ENCODE results near the gene AADAC.

The AADAC gene

GRCh38 chr3:151856118-151856517 is 42.2 kb downstream of the AADAC start:
- TF ChIP-seq GATA1 (IDR thresholded peaks at IDR 0.05; ENCODE audit: low read depth, low read length) (no peak), POLR2A (IDR thresholded peaks at IDR 0.05; ENCODE audit: low read length) (no peak)
- no peak for DNase-seq

- TF ChIP-seq POLR2A (IDR thresholded peaks at IDR 0.05; ENCODE audit: low read length) (no peak), GATA1 (IDR thresholded peaks at IDR 0.05; ENCODE audit: low read depth, low read length) (no peak)
- no peak for DNase-seq
These were observed 42.7 kb downstream of the AADAC start for GRCh38 chr3:151856641-151857040.

DNA sequence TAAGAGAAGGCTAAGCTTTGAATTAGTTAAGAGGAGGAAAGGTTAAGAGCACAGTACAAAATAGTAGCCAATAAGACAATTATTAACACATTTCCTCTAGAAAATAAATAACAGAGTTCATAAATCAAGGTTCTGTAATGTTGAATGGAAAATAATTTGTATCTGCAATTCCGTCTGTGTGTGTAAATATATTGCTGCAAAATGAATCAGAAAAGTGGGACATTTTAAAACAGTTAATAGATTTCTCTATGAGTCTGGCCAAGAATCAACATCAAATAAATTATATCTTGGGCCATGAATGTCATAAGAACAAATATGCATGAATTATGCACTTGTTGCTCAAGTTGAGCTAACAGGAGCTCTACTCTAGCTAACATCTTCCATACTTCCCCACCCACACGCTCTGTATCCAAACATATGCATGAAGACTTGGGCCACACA is 45.3 kb downstream of the AADAC start:
- no peak for DNase-seq
- no peak for TF ChIP-seq POLR2A (IDR thresholded peaks at IDR 0.05; ENCODE audit: low read length)
- TF ChIP-seq GATA1 (IDR thresholded peaks at IDR 0.05; ENCODE audit: low read depth, low read length), result no peak

GRCh38 chr3:151859905-151860304 is 46.0 kb downstream of the AADAC start:
- DNase-seq, result no peak
- TF ChIP-seq POLR2A (IDR thresholded peaks at IDR 0.05; ENCODE audit: low read length) (no peak), GATA1 (IDR thresholded peaks at IDR 0.05; ENCODE audit: low read depth, low read length) (no peak)

DNA sequence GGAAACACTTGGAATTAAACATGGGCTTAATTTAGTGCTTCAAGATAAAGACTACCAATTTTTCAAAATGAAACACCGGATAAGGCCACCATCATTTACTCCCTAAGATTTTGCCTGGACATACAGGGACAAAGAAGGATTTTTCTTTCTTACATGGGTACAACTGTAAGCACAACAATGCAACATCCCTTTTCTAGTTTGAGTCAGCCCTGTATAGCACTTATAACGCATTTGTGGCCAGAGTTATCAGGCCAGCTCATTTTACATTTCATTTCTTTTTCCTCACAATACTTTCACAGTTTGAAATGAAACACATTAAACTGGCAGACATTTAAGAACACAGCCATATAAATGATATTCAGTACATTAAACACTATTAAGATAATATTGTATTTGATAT is 49.7 kb downstream of the AADAC start:
- DNase-seq, result no peak
- TF ChIP-seq POLR2A (IDR thresholded peaks at IDR 0.05; ENCODE audit: low read length) (no peak), GATA1 (IDR thresholded peaks at IDR 0.05; ENCODE audit: low read depth, low read length) (no peak)

- TF ChIP-seq POLR2A (IDR thresholded peaks at IDR 0.05; ENCODE audit: low read length) (no peak), GATA1 (IDR thresholded peaks at IDR 0.05; ENCODE audit: low read depth, low read length) (no peak)
These were observed 50.6 kb downstream of the AADAC start for GRCh38 chr3:151864423-151865101.

GRCh38 chr3:151866711-151867410 is 52.9 kb downstream of the AADAC start:
- TF ChIP-seq GATA1 (IDR thresholded peaks at IDR 0.05; ENCODE audit: low read depth, low read length) (no peak), POLR2A (IDR thresholded peaks at IDR 0.05; ENCODE audit: low read length) (no peak)
- no peak for DNase-seq

More at GRCh38 chr3:151864423-151865101, 50.6 kb downstream of the AADAC start:
- DNase-seq, result peak in 1 of 2 experiments; percentile 12

GRCh38 chr3:151867666-151868065 is 53.8 kb downstream of the AADAC start:
- no peak for TF ChIP-seq POLR2A (IDR thresholded peaks at IDR 0.05; ENCODE audit: low read length)
- TF ChIP-seq GATA1 (IDR thresholded peaks at IDR 0.05; ENCODE audit: low read depth, low read length), result no peak
- no peak for DNase-seq

DNA sequence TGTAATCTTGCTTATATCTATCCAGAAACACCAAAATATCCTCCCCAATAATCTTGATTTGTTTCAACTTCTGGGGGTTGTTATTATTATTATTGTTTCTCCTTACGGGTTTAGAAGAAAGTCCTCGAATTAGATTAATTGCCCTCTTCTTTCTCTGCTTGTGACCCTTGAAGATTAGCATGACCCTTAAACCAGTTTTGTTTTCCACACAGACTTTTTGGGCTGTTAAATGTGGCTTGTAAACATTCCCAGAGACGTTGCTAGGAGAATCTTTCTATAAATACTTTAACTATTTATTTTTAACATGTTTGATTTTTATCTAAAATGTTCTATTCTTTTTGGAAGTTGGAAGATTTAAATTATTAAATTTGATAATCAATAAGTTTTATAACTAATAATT is 55.3 kb downstream of the AADAC start:
- no peak for DNase-seq
- TF ChIP-seq POLR2A (IDR thresholded peaks at IDR 0.05; ENCODE audit: low read length), result no peak
- TF ChIP-seq GATA1 (IDR thresholded peaks at IDR 0.05; ENCODE audit: low read depth, low read length), result no peak

GRCh38 chr3:151871639-151872468 is 57.9 kb downstream of the AADAC start:
- peak; percentile 26 to 33 for DNase-seq

DNA sequence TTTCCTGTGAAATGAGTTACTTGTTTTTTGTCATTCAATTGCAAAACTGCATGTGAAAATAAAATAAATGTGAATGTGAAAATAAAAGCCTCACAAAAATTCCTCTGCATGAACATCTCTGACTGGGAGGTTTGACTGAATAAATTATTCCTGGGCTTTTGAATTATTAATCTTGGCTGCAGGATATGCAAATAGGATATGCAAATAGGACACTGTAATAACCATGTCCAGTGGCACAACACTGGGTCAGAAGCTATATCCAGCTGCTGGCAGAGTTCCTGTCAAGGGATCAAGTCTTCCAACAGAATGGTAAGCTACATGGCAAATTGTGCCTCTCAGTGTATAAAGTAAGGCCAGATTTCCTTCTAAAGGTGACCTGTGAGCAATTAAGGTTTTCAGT is 59.5 kb downstream of the AADAC start, which contains the start of gene SUCNR1:
Gene SUCNR1 (plus strand): TSS at position 246 of the 400 bp plus-strand sequence. CDS start 6,250 bp downstream, outside the sequence.
- no peak for DNase-seq

More at GRCh38 chr3:151871639-151872468, 57.9 kb downstream of the AADAC start:
- no peak for TF ChIP-seq GATA1 (IDR thresholded peaks at IDR 0.05; ENCODE audit: low read depth, low read length)
- TF ChIP-seq POLR2A (IDR thresholded peaks at IDR 0.05; ENCODE audit: low read length), result no peak

DNA sequence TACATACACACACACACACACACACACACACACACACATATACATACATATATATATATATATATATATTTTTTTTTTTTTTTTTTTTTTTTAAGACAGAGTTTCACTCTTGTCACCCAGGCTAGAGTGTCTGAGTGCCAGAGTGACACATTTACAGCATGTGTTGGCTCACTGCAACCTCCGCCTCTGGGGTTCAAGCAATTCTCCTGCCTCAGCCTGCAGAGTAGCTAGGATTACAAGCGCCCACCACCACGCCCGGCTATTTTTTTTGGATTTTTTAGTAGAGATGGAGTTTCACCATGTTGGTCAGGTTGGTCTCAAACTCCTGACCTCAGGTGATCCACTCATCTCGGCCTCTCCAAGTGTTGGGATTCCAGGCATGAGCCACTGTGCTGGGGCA is 60.2 kb downstream of the AADAC start:
- peak in 1 of 2 experiments; percentile 16 for DNase-seq

More for the DNA sequence above, 59.5 kb downstream of the AADAC start, which contains the start of gene SUCNR1:
- TF ChIP-seq POLR2A (IDR thresholded peaks at IDR 0.05; ENCODE audit: low read length), result no peak
- no peak for TF ChIP-seq GATA1 (IDR thresholded peaks at IDR 0.05; ENCODE audit: low read depth, low read length)

- DNase-seq, result peak; percentile 68 to 79
- TF ChIP-seq POLR2A (IDR thresholded peaks at IDR 0.05; ENCODE audit: low read length) (no peak), GATA1 (IDR thresholded peaks at IDR 0.05; ENCODE audit: low read depth, low read length) (no peak)
These were observed 61.8 kb downstream of the AADAC start for GRCh38 chr3:151875759-151876158.

DNA sequence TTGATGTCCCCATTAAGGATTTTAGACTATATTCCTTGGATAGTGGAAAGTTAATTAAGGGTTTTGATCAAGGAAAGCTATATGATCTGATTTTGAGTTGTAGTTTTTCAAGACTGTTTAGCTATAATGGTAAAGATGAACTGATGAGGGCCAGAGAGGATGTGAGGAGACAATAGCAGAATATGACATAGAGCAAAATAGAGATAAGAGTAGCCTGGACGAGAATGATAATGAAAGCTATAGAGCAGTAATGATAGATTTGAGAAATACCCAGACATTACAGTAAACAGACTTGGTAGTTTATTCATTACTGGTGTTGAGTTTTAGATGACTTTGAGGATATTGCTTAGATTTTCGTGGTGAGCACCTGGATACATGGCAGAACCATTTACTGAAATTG is 63.4 kb downstream of the AADAC start:
- TF ChIP-seq GATA1 (IDR thresholded peaks at IDR 0.05; ENCODE audit: low read depth, low read length), result no peak
- no peak for TF ChIP-seq POLR2A (IDR thresholded peaks at IDR 0.05; ENCODE audit: low read length)
- peak; percentile 47 to 78 for DNase-seq
